Measurements from ENCODE around the gene RAB20. TPM values are rescaled to one million over a fixed set of nuclear protein-coding genes. Genes with fewer than 3 reads are reported as not detected.

RAB20 gene
- total and polyA plus RNA-seq, 2 experiments from 2014 or later = 2.7 to 6.4 TPM

DNA sequence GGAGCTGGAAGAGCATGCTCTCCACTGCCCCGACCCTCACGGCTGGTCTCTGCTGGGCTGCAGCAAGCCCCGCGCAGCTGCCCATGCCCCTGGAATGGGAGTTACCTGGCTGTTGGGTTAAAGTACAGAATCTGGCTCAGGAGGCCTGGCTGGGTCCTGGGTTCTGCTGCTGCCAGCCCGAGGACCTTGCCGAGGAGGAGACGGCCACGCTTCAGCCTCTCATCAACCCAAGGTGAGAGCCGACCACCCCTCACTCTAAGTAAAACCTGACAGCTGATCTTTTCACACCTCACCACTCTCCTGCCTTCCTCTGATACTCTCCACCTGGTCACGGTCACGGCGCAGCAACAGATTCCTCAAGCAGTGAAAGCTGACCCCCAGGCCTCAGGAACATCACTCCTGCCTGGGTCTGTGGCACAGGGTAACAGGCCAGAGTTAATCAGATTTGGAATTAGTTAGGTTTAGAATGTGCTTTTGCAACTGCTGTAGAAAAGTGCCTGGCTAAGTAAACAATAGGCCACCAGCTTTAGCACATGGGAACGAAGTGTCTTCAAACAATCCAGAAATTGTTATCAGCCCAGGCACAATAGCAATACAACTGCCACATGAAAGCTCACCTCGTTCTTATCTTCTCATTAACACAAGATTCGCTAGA, 20.5 kb downstream of the RAB20 start:
- H2AFZ ChIP-seq = no peak overlapping the region
- no peak for DNase-seq
- H3K79me2 ChIP-seq (ENCODE audit: insufficient read depth) = no peaks in the 10 kb centered on the region
- TF ChIP-seq EZH2 (IDR thresholded peaks at IDR 0.05; ENCODE audit: insufficient read depth, poor library complexity, severe bottlenecking) (no peak), EZH2phosphoT487 (IDR thresholded peaks at IDR 0.05; ENCODE audit: insufficient read depth, low read depth) (no peak)
- H3K4me1 ChIP-seq (ENCODE audit: insufficient read depth) = 0 out of 2 replicates have a peak, but pooled peaks cover 6% of the 10 kb centered on the region
- H3K4me3 ChIP-seq = no peak overlapping the region
- H3K9me3 ChIP-seq (ENCODE audit: low read depth) = no peaks in the 10 kb centered on the region
- no peaks in the 10 kb centered on the region for H3K9me2 ChIP-seq (ENCODE audit: insufficient read depth)
- H3K9ac ChIP-seq = no peak overlapping the region
- H4K20me1 ChIP-seq (ENCODE audit: insufficient read depth) = no peaks in the 10 kb centered on the region
- no peaks in the 10 kb centered on the region for H3K36me3 ChIP-seq (ENCODE audit: low read depth)
- WGBS, 2 experiments (ENCODE audit: low coverage in 1 of 2, low lambda C conversion rate in 2 of 2, missing lambda C conversion rate in 2 of 2) = 72 to 76% methylated on average over 15 of the region's 15 CpGs
- no peak overlapping the region for H3K4me2 ChIP-seq (ENCODE audit: unreplicated experiment)
- no peaks in the 10 kb centered on the region for H3K27me3 ChIP-seq (replicated peaks; ENCODE audit: insufficient read depth)
- in situ Hi-C loops (cut with MboI) = no loop called here
- H3K27ac ChIP-seq = no peak overlapping the region
- peaks cover 5% of the 10 kb centered on the region; the same call in 1 of the 2 replicates for H3F3A ChIP-seq (ENCODE audit: insufficient read depth)

DNA sequence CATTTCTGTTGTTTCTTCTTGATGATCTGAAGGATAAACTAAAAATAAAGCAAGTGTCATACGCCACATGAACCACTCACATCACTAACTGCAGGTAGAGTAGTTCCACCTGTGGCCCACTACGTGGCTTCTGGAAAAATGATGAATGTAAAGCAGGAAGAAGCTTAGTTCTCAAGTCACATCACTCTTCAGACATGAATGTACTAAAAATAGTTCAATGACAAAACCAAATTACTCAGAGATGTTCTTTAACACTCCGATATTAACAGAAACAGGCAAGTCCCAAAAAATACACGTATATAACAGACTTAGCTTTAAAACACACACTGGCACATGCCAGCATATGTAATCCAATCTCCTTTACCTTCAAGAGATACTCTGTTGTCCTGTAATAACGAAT, 21.6 kb downstream of the RAB20 start:
- no peak overlapping the region for H3K4me3 ChIP-seq
- WGBS, 2 experiments (ENCODE audit: low coverage in 1 of 2, low lambda C conversion rate in 2 of 2, missing lambda C conversion rate in 2 of 2) = 90 to 92% methylated on average over 5 of the region's 5 CpGs
- H3K4me2 ChIP-seq (ENCODE audit: unreplicated experiment) = no peak overlapping the region
- DNase-seq = no peak
- no peak overlapping the region for H3K9ac ChIP-seq
- no peaks in the 10 kb centered on the region for H3K9me2 ChIP-seq (ENCODE audit: insufficient read depth)
- H3K9me3 ChIP-seq (ENCODE audit: low read depth) = no peaks in the 10 kb centered on the region
- no peak overlapping the region for H3K27ac ChIP-seq
- no peaks in the 10 kb centered on the region for H3K79me2 ChIP-seq (ENCODE audit: insufficient read depth)
- H3K27me3 ChIP-seq (replicated peaks; ENCODE audit: insufficient read depth) = no peaks in the 10 kb centered on the region
- no peak overlapping the region for H2AFZ ChIP-seq
- in situ Hi-C loops (cut with MboI) = no loop called here
- 0 out of 2 replicates have a peak, but pooled peaks cover 6% of the 10 kb centered on the region for H3K4me1 ChIP-seq (ENCODE audit: insufficient read depth)
- 0 out of 2 replicates have a peak, but pooled peaks cover 5% of the 10 kb centered on the region for H3F3A ChIP-seq (ENCODE audit: insufficient read depth)
- H4K20me1 ChIP-seq (ENCODE audit: insufficient read depth) = no peaks in the 10 kb centered on the region
- TF ChIP-seq EZH2 (IDR thresholded peaks at IDR 0.05; ENCODE audit: insufficient read depth, poor library complexity, severe bottlenecking) = no peak
- no peak for TF ChIP-seq EZH2phosphoT487 (IDR thresholded peaks at IDR 0.05; ENCODE audit: insufficient read depth, low read depth)
- no peaks in the 10 kb centered on the region for H3K36me3 ChIP-seq (ENCODE audit: low read depth)

DNA sequence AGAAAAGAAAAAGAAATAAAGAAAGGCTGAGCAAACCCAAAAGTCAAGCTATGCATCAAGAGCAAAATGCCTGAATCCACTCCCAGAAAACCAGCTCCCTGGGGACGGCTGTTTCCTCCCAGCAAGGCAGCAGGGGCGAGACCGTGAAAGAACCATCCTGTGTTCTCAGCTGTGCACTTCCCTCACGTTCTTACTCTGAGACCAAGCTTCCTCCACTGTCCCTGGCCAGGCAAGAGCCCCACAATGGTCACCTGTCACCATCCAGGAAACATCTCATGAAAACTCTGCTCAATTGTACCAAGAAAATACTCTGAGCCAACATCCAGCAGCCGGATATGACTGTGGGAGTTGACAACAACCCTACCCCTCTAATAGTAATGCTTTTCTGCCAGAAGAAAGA, 22.9 kb downstream of the RAB20 start:
- Histone ChIP-seq H3K27ac (no peak overlapping the region), H3K27me3 (replicated peaks; ENCODE audit: insufficient read depth) (no peaks in the 10 kb centered on the region), H3K4me1 (ENCODE audit: insufficient read depth) (0 out of 2 replicates have a peak, but pooled peaks cover 6% of the 10 kb centered on the region), H3K9ac (no peak overlapping the region), H3K9me3 (ENCODE audit: low read depth) (no peaks in the 10 kb centered on the region), H2AFZ (no peak overlapping the region), H3F3A (ENCODE audit: insufficient read depth) (0 out of 2 replicates have a peak, but pooled peaks cover 5% of the 10 kb centered on the region), H3K4me3 (no peak overlapping the region), H3K4me2 (ENCODE audit: unreplicated experiment) (no peak overlapping the region), H4K20me1 (ENCODE audit: insufficient read depth) (no peaks in the 10 kb centered on the region), H3K36me3 (ENCODE audit: low read depth) (no peaks in the 10 kb centered on the region), H3K79me2 (ENCODE audit: insufficient read depth) (no peaks in the 10 kb centered on the region), H3K9me2 (ENCODE audit: insufficient read depth) (no peaks in the 10 kb centered on the region)
- WGBS, 2 experiments (ENCODE audit: low coverage in 1 of 2, low lambda C conversion rate in 2 of 2, missing lambda C conversion rate in 2 of 2) = 56 to 65% methylated on average over 5 of the region's 5 CpGs
- in situ Hi-C loops (cut with MboI) = no loop called here
- TF ChIP-seq EZH2phosphoT487 (IDR thresholded peaks at IDR 0.05; ENCODE audit: insufficient read depth, low read depth) (no peak), EZH2 (IDR thresholded peaks at IDR 0.05; ENCODE audit: insufficient read depth, poor library complexity, severe bottlenecking) (no peak)
- no peak for DNase-seq

DNA sequence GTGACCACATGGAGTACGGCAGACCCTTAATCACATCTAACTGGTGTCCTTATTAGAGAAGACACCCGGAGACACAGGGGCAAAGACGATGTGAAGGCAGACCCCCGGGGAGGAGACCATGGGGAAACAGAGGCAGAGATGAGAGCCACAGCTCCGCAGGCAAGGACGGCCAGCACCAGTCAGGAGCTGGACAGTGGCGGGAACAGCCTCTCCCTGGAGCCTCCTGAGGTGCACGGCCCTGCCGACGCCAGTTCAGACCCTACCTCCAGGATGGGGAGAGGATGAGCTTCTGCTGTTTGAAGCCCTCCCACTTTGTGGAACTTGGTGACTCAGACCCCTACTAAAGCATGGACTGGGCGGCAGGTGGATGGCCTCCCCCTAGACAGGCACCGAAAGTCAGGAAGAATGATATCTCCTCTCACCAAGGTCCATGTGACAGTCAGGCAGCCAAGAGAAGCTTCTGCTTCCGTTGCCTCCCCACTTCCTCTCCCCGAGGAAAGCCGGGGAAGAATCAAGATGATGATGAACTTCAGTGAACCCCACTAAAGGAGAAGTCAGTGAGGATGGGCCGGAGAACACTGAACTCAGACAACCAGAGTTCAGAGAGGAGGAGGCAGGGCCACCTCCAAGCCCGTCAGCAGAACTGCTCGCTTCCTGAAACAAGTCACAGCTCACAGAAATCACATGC, 25.4 kb downstream of the RAB20 start:
- Histone ChIP-seq H3K9me2 (ENCODE audit: insufficient read depth) (no peaks in the 10 kb centered on the region), H3K36me3 (ENCODE audit: low read depth) (no peaks in the 10 kb centered on the region), H3F3A (ENCODE audit: insufficient read depth) (0 out of 2 replicates have a peak, but pooled peaks cover 1% of the 10 kb centered on the region), H3K27me3 (replicated peaks; ENCODE audit: insufficient read depth) (no peaks in the 10 kb centered on the region), H4K20me1 (ENCODE audit: insufficient read depth) (no peaks in the 10 kb centered on the region), H2AFZ (no peak overlapping the region), H3K79me2 (ENCODE audit: insufficient read depth) (no peaks in the 10 kb centered on the region), H3K9ac (no peak overlapping the region), H3K9me3 (ENCODE audit: low read depth) (no peaks in the 10 kb centered on the region), H3K27ac (no peak overlapping the region), H3K4me1 (ENCODE audit: insufficient read depth) (0 out of 2 replicates have a peak, but pooled peaks cover under 1% of the 10 kb centered on the region), H3K4me3 (no peak overlapping the region), H3K4me2 (ENCODE audit: unreplicated experiment) (no peak overlapping the region)
- no peak for DNase-seq
- no peak for TF ChIP-seq EZH2phosphoT487 (IDR thresholded peaks at IDR 0.05; ENCODE audit: insufficient read depth, low read depth)
- TF ChIP-seq EZH2 (IDR thresholded peaks at IDR 0.05; ENCODE audit: insufficient read depth, poor library complexity, severe bottlenecking) = no peak
- 85 to 92% methylated on average over 16 to 18 of the region's 18 CpGs for WGBS, 2 experiments (ENCODE audit: low coverage in 1 of 2, low lambda C conversion rate in 2 of 2, missing lambda C conversion rate in 2 of 2)
- in situ Hi-C loops (cut with MboI) = no loop called here
